Sigmoid colon (tissue), 7 donors: ENCODE measurements around the gene YEATS4. TPM values are rescaled to one million over a fixed set of nuclear protein-coding genes. Genes with fewer than 3 reads are reported as not detected.

Experiments
- DNase-seq: peaks from one replicate; pipeline ENCODE4 v3.0.0-alpha.2; 2019
- H3K27ac ChIP-seq, 4 donors: fragments of 200-600 bp; sonication (generic); one replicate each; pipeline ENCODE4 v1.5.1; 2016 to 2019; ENCODE audit warnings: mild to moderate bottlenecking in 1 of 4
- H3K27me3 ChIP-seq, 3 donors: fragments of 200-600 bp; sonication (generic); one replicate each; pipeline ENCODE4 v1.5.1; 2019; ENCODE audit warnings: mild to moderate bottlenecking in 1 of 3
- H3K36me3 ChIP-seq, 4 donors: fragments of 200-600 bp; sonication (generic); one replicate each; pipeline ENCODE4 v1.5.1; 2016 to 2019
- H3K4me1 ChIP-seq, 4 donors: fragments of 200-600 bp; sonication (generic); one replicate each; pipeline ENCODE4 v1.5.1; 2017 to 2019
- H3K4me3 ChIP-seq, 4 donors: fragments of 200-600 bp; sonication (generic); one replicate each; pipeline ENCODE4 v1.5.1; 2017 to 2019; ENCODE audit warnings: mild to moderate bottlenecking in 2 of 4, moderate library complexity in 1 of 4
- H3K9me3 ChIP-seq, 4 donors: fragments of 200-600 bp in 3 of 4; sonication (generic) in 3 of 4; one replicate each; pipeline versions ENCODE4 v1.5.1 to v1.6.1; 2013 to 2019
- CTCF ChIP-seq, 4 experiments: fragments of 450-650 bp in 3 of 4; fragments of 200-600 bp in 1 of 4; IDR thresholded peaks; one replicate each; pipeline ENCODE4 v1.5.1; 2016 to 2019; ENCODE audit warnings: antibody characterized with exemption in 4 of 4, mild to moderate bottlenecking in 3 of 4, moderate library complexity in 2 of 4
- EP300 ChIP-seq, 4 donors: sonication (generic); formaldehyde crosslinking; IDR thresholded peaks; one replicate each; pipeline ENCODE4 v1.6.1; 2017; ENCODE audit warnings: antibody characterized with exemption in 4 of 4
- POLR2A ChIP-seq, 2 donors: fragments of 450-650 bp; IDR thresholded peaks; one replicate each; pipeline ENCODE4 v1.6.1; 2016; ENCODE audit warnings: antibody characterized with exemption in 2 of 2, mild to moderate bottlenecking in 2 of 2, moderate library complexity in 2 of 2
- POLR2AphosphoS5 ChIP-seq, 4 donors: sonication (generic); formaldehyde crosslinking; IDR thresholded peaks; one replicate each; pipeline ENCODE4 v1.6.1; 2017; ENCODE audit warnings: antibody characterized with exemption in 4 of 4
- WGBS, 2 donors: extraction: QIAGEN DNeasy Blood & Tissue Kit; methylation state at CpG; one replicate each; pipeline ENCODE4 v1.1.7; 2013; 5-methylcytosine and 5-hydroxymethylcytosine counted together
- intact Hi-C: fragments of 100-400 bp; cut with DNase I; formaldehyde crosslinking; loops from one replicate; pipeline ENCODE4 v1.15.1; 2023
- polyA plus RNA-seq, 3 donors: library from polyadenylated mRNA; stranded (reverse); fragments of 200-250 nt; gene quantifications; one replicate each; pipeline ENCODE4 v1.2.3, GENCODE V29; 2013
- total RNA-seq, 4 donors: library from RNA; depleted of rRNA; stranded (reverse); fragments of >200 nt; gene quantifications; one replicate each; pipeline ENCODE4 v1.1.0, GENCODE V29; 2016
- donor health status: healthy with polysubstance abuse.
- donor health status: Bipolar disorder and iron deficiency.
- donor health status: healthy.

Gene YEATS4
- total and polyA plus RNA-seq, 7 donors = 13.3 to 61.2 (median 19.8) TPM

GRCh38 chr12:69423037-69423905 is 63.7 kb downstream of the YEATS4 start:
- Histone ChIP-seq H3K27ac (no peak overlapping the region), H3K4me1 (no peaks in the 10 kb centered on the region), H3K27me3 (no peaks in the 10 kb centered on the region), H3K4me3 (no peak overlapping the region), H3K9me3 (no peaks in the 10 kb centered on the region), H3K36me3 (no peaks in the 10 kb centered on the region)
- WGBS, 2 donors = 79 to 88% methylated on average over 5 of the region's 5 CpGs
- intact Hi-C loops = no loop called here
- DNase-seq = no peak
- no peak for TF ChIP-seq POLR2A (IDR thresholded peaks at IDR 0.05)
- no peak for TF ChIP-seq POLR2AphosphoS5 (IDR thresholded peaks at IDR 0.05)
- no peak for TF ChIP-seq EP300 (IDR thresholded peaks at IDR 0.05)
- no peak for TF ChIP-seq CTCF (IDR thresholded peaks at IDR 0.05)

GRCh38 chr12:69425417-69425816 is 65.9 kb downstream of the YEATS4 start:
- no peak for DNase-seq
- Histone ChIP-seq H3K4me3 (no peak overlapping the region), H3K9me3 (no peaks in the 10 kb centered on the region), H3K27me3 (no peaks in the 10 kb centered on the region), H3K36me3 (no peaks in the 10 kb centered on the region), H3K4me1 (no peaks in the 10 kb centered on the region), H3K27ac (no peak overlapping the region)
- intact Hi-C loops = no loop called here
- 87 to 91% methylated on average over 3 of the region's 3 CpGs for WGBS, 2 donors
- TF ChIP-seq POLR2AphosphoS5 (IDR thresholded peaks at IDR 0.05) (no peak), POLR2A (IDR thresholded peaks at IDR 0.05) (no peak), EP300 (IDR thresholded peaks at IDR 0.05) (no peak), CTCF (IDR thresholded peaks at IDR 0.05) (no peak)

GRCh38 chr12:69428351-69429073 is 69.0 kb downstream of the YEATS4 start:
- intact Hi-C loops = no loop called here
- 89 to 90% methylated on average over 7 of the region's 7 CpGs for WGBS, 2 donors

GRCh38 chr12:69430942-69431590 is 71.5 kb downstream of the YEATS4 start:
- Histone ChIP-seq H3K27ac (peak overlapping the region in 3 of 4 donors; percentile 7 to 67 (median 46)), H3K36me3 (no peaks in the 10 kb centered on the region), H3K27me3 (no peaks in the 10 kb centered on the region), H3K9me3 (no peaks in the 10 kb centered on the region), H3K4me1 (peaks cover 0 to 3% (median 0%) of the 10 kb centered on the region in 4 donors), H3K4me3 (no peak overlapping the region)
- intact Hi-C loops = no loop called here
- WGBS, 2 donors = 90 to 93% methylated on average over 8 of the region's 8 CpGs
- no peak for TF ChIP-seq EP300 (IDR thresholded peaks at IDR 0.05)
- no peak for DNase-seq

More at GRCh38 chr12:69428351-69429073, 69.0 kb downstream of the YEATS4 start:
- DNase-seq = no peak
- Histone ChIP-seq H3K4me1 (peaks cover 0 to 3% (median 0%) of the 10 kb centered on the region in 4 donors), H3K27ac (no peak overlapping the region), H3K9me3 (no peaks in the 10 kb centered on the region), H3K27me3 (no peaks in the 10 kb centered on the region), H3K36me3 (no peaks in the 10 kb centered on the region), H3K4me3 (no peak overlapping the region)
- TF ChIP-seq POLR2AphosphoS5 (IDR thresholded peaks at IDR 0.05) (no peak), POLR2A (IDR thresholded peaks at IDR 0.05) (no peak), CTCF (IDR thresholded peaks at IDR 0.05) (no peak), EP300 (IDR thresholded peaks at IDR 0.05) (no peak)
